ENCODE results near the gene ST8SIA5. TPM values are rescaled to one million over a fixed set of nuclear protein-coding genes. Genes with fewer than 3 reads are reported as not detected.

ST8SIA5 gene
- polyA plus RNA-seq, 2 donors, result 0.02 to 0.06 TPM

DNA sequence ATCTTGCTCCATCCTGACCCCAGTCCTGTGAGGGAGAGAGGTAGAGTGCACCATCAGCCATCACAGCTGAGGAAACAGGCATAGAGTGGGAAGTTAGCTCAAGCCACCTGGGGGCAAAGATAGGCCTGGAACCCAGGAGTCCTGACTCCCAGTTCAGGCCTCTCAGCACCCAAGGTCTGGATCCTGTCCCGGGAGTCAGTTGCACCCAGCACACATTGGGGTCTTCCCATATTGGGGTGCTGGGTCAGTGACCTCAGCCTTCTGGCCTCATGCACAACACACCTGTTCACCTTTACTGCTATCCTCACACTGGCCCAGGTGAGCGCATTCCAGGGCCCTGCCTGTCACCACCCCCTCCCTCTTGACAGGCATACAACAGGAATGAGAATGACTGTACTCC lies 24.7 kb downstream of the ST8SIA5 start:
- H3K4me1 ChIP-seq (ENCODE audit: control insufficient read depth in 2 of 2, insufficient read depth in 2 of 2, low read length in 1 of 2), result no peaks in the 10 kb centered on the region
- H3K9me3 ChIP-seq (ENCODE audit: control insufficient read depth in 2 of 2, insufficient read depth in 1 of 2, low read depth in 1 of 2, low read length in 1 of 2), result peaks cover 4 to 19% of the 10 kb centered on the region in 2 donors
- no peaks in the 10 kb centered on the region for H3K27me3 ChIP-seq (ENCODE audit: control insufficient read depth in 1 of 2, insufficient read depth in 2 of 2, low read length in 2 of 2)
- no peak overlapping the region for H3K27ac ChIP-seq (ENCODE audit: low read depth in 2 of 2, low read length in 1 of 2)
- H3K4me3 ChIP-seq (ENCODE audit: low read depth in 1 of 2, low read length in 2 of 2), result no peak overlapping the region
- 94 to 97% methylated on average over 2 of the region's 2 CpGs for WGBS, 2 donors
- no peaks in the 10 kb centered on the region for H3K36me3 ChIP-seq (ENCODE audit: control insufficient read depth in 2 of 2, insufficient read depth in 2 of 2, low read length in 1 of 2)

DNA sequence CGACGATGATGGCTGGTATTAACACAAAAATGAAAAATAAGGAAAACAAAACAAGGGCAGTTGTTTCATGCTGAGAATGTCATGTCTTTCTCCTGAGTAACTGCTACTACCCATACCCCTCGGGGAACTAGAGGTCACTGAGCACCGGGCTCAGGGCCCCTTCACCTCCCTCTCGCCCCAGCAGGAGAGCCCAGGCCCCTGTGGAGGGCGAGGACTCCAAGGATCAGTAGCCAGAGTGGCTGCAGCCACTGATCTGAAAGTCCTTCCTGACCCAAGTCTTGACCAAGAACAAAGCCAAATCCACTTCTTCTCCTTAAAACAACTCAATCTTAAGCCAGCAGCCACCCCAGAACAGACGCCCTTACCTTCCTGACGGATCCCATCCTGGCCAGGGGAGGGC lies 25.5 kb downstream of the ST8SIA5 start:
- Histone ChIP-seq H3K4me1 (ENCODE audit: control insufficient read depth in 2 of 2, insufficient read depth in 2 of 2, low read length in 1 of 2) (no peaks in the 10 kb centered on the region), H3K9me3 (ENCODE audit: control insufficient read depth in 2 of 2, insufficient read depth in 1 of 2, low read depth in 1 of 2, low read length in 1 of 2) (peaks cover 4 to 19% of the 10 kb centered on the region in 2 donors), H3K36me3 (ENCODE audit: control insufficient read depth in 2 of 2, insufficient read depth in 2 of 2, low read length in 1 of 2) (no peaks in the 10 kb centered on the region), H3K27ac (ENCODE audit: low read depth in 2 of 2, low read length in 1 of 2) (no peak overlapping the region), H3K4me3 (ENCODE audit: low read depth in 1 of 2, low read length in 2 of 2) (no peak overlapping the region), H3K27me3 (ENCODE audit: control insufficient read depth in 1 of 2, insufficient read depth in 2 of 2, low read length in 2 of 2) (no peaks in the 10 kb centered on the region)
- WGBS, 2 donors, result 78 to 83% methylated on average over 8 of the region's 8 CpGs

DNA sequence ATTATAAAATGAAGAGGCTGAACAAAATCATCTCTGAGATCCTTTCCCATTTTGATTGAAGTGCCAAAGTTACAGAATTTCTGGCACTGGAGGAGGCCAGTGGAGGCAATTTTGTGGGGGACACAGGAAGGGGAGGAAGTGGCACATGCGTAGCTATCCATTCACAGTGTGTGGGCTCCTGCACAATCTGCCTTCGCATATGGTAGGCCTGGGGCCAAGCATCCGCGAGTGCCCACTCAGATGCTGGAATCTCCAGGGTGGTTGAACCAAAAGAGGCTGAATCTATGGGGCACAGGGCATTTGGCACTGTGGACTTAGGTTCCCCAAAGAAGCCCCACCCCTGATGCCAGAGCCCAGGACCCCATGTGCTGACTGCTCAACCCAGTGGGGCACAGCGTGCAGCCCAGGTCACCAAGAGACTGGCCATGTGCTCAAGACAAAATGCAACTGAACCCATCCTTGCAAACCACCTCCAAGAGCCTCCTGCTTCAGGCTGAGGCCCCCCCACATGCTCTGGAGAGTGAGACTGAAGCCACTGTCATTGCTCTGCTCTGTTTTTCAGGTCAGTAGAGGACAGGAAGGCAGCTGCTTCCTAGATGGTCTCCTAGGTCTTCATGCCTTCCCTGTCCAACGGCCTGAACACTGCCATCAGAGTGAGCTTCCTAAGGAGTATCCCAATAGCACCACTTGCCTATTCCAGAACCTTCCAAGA lies 28.5 kb downstream of the ST8SIA5 start:
- Histone ChIP-seq H3K27ac (ENCODE audit: low read depth in 2 of 2, low read length in 1 of 2) (no peak overlapping the region), H3K4me1 (ENCODE audit: control insufficient read depth in 2 of 2, insufficient read depth in 2 of 2, low read length in 1 of 2) (no peaks in the 10 kb centered on the region), H3K36me3 (ENCODE audit: control insufficient read depth in 2 of 2, insufficient read depth in 2 of 2, low read length in 1 of 2) (no peaks in the 10 kb centered on the region), H3K27me3 (ENCODE audit: control insufficient read depth in 1 of 2, insufficient read depth in 2 of 2, low read length in 2 of 2) (no peaks in the 10 kb centered on the region), H3K9me3 (ENCODE audit: control insufficient read depth in 2 of 2, insufficient read depth in 1 of 2, low read depth in 1 of 2, low read length in 1 of 2) (peaks cover 4 to 19% of the 10 kb centered on the region in 2 donors), H3K4me3 (ENCODE audit: low read depth in 1 of 2, low read length in 2 of 2) (no peak overlapping the region)
- WGBS, 2 donors, result 87 to 90% methylated on average over 6 of the region's 6 CpGs

DNA sequence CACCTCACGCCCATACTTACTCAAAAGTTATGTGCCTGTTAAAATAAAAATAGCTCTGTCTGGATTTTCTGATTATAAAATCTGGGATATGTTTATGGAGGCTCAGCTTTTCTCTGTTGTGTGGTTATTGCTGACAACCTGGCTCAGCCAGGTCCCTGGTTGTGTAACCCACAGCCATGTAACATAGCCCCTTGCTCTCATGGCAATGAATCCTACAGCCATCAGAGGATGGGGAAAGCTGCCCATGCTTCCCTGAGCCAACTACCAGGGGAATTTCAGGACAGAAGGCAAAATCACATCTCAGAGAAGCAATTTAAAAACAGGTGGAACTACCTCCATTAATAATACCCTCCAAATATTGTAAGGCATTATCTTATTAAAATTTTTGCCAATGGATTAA lies 29.7 kb downstream of the ST8SIA5 start:
- no peaks in the 10 kb centered on the region for H3K4me1 ChIP-seq (ENCODE audit: control insufficient read depth in 2 of 2, insufficient read depth in 2 of 2, low read length in 1 of 2)
- no peak overlapping the region for H3K4me3 ChIP-seq (ENCODE audit: low read depth in 1 of 2, low read length in 2 of 2)
- no peaks in the 10 kb centered on the region for H3K27me3 ChIP-seq (ENCODE audit: control insufficient read depth in 1 of 2, insufficient read depth in 2 of 2, low read length in 2 of 2)
- peaks cover 4 to 19% of the 10 kb centered on the region in 2 donors for H3K9me3 ChIP-seq (ENCODE audit: control insufficient read depth in 2 of 2, insufficient read depth in 1 of 2, low read depth in 1 of 2, low read length in 1 of 2)
- H3K27ac ChIP-seq (ENCODE audit: low read depth in 2 of 2, low read length in 1 of 2), result no peak overlapping the region
- H3K36me3 ChIP-seq (ENCODE audit: control insufficient read depth in 2 of 2, insufficient read depth in 2 of 2, low read length in 1 of 2), result no peaks in the 10 kb centered on the region
- whole genome bisulfite sequencing, 2 donors, result 85% methylated on average over 1 of the region's 1 CpG

DNA sequence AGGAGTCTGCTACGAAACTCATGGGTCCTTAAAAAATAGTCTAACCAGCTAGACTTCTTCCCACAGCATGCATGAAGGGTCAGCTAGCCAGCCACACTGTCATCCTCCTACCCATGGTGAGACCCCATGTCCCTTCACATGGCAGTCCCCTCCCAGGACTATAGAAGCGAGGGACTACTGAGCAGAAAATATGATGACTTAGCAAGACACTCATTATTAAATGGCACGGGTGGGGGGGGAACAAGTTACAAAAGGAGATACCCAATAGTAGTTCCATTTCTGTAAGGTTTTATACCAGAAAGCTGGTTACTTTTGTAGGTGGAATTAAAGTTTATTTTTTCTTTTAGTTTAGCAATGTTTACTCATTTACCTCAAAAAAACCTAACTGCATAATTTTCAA lies 31.5 kb downstream of the ST8SIA5 start:
- 85 to 93% methylated on average over 3 of the region's 3 CpGs for WGBS, 2 donors
- no peak overlapping the region for H3K4me3 ChIP-seq (ENCODE audit: low read depth in 1 of 2, low read length in 2 of 2)
- no peaks in the 10 kb centered on the region for H3K27me3 ChIP-seq (ENCODE audit: control insufficient read depth in 1 of 2, insufficient read depth in 2 of 2, low read length in 2 of 2)
- no peak overlapping the region for H3K27ac ChIP-seq (ENCODE audit: low read depth in 2 of 2, low read length in 1 of 2)
- H3K4me1 ChIP-seq (ENCODE audit: control insufficient read depth in 2 of 2, insufficient read depth in 2 of 2, low read length in 1 of 2), result no peaks in the 10 kb centered on the region
- H3K36me3 ChIP-seq (ENCODE audit: control insufficient read depth in 2 of 2, insufficient read depth in 2 of 2, low read length in 1 of 2), result no peaks in the 10 kb centered on the region
- peaks cover 4 to 11% of the 10 kb centered on the region in 2 donors for H3K9me3 ChIP-seq (ENCODE audit: control insufficient read depth in 2 of 2, insufficient read depth in 1 of 2, low read depth in 1 of 2, low read length in 1 of 2)

DNA sequence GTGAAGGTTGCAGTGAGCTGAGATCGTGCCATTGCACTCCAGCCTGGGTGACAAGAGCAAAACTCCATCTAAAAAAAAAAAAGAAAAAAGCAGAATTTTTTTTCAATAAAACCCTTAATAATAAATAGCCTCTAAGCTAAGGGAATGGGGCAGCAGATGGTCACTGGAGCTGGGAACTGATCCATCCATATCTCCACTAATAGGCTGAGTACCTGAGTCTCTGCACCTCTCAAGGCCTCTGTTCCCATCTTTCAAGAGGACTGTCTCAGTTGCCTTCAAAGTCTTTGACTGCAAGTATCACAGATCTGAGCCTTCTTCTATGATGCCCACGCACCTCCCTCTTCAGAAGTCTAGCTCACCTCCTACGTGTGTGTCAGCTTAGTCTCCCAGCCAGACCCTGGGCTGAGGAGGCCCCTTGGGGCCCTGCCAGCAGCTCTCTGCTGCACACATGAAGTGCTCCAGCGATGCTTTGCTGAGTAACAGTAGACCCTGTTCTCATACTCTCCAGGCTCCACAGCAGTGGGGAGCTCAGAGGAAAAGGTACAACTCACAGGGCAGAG lies 32.9 kb downstream of the ST8SIA5 start:
- Histone ChIP-seq H3K9me3 (ENCODE audit: control insufficient read depth in 2 of 2, insufficient read depth in 1 of 2, low read depth in 1 of 2, low read length in 1 of 2) (peaks cover 4% of the 10 kb centered on the region in 2 donors), H3K4me1 (ENCODE audit: control insufficient read depth in 2 of 2, insufficient read depth in 2 of 2, low read length in 1 of 2) (no peaks in the 10 kb centered on the region), H3K4me3 (ENCODE audit: low read depth in 1 of 2, low read length in 2 of 2) (no peak overlapping the region), H3K36me3 (ENCODE audit: control insufficient read depth in 2 of 2, insufficient read depth in 2 of 2, low read length in 1 of 2) (no peaks in the 10 kb centered on the region), H3K27ac (ENCODE audit: low read depth in 2 of 2, low read length in 1 of 2) (no peak overlapping the region), H3K27me3 (ENCODE audit: control insufficient read depth in 1 of 2, insufficient read depth in 2 of 2, low read length in 2 of 2) (no peaks in the 10 kb centered on the region)
- 79 to 87% methylated on average over 4 of the region's 4 CpGs for WGBS, 2 donors

DNA sequence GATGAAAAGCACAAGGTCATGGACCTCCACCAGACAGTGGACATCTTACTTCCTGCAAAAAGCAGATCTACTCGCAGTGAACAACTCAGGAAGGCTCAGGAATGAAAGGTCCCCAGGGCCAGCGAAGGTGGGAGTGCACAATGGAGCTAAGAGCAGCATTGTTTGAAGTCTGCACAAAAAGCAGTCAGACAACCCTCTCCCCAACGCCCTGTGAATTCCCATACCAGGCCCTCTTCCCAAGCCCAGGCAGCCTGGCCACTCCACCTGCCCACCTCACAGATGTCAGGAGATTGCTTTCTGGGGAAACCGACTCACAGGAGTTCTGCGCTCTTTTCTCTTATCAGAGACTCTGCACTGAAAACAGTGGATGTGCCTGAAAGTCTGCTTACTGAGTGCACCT lies 34.8 kb downstream of the ST8SIA5 start:
- WGBS, 2 donors, result 58 to 65% methylated on average over 5 of the region's 5 CpGs
- Histone ChIP-seq H3K4me1 (ENCODE audit: control insufficient read depth in 2 of 2, insufficient read depth in 2 of 2, low read length in 1 of 2) (no peaks in the 10 kb centered on the region), H3K4me3 (ENCODE audit: low read depth in 1 of 2, low read length in 2 of 2) (no peak overlapping the region), H3K27me3 (ENCODE audit: control insufficient read depth in 1 of 2, insufficient read depth in 2 of 2, low read length in 2 of 2) (no peaks in the 10 kb centered on the region), H3K27ac (ENCODE audit: low read depth in 2 of 2, low read length in 1 of 2) (no peak overlapping the region), H3K9me3 (ENCODE audit: control insufficient read depth in 2 of 2, insufficient read depth in 1 of 2, low read depth in 1 of 2, low read length in 1 of 2) (no peaks in the 10 kb centered on the region), H3K36me3 (ENCODE audit: control insufficient read depth in 2 of 2, insufficient read depth in 2 of 2, low read length in 1 of 2) (no peaks in the 10 kb centered on the region)

DNA sequence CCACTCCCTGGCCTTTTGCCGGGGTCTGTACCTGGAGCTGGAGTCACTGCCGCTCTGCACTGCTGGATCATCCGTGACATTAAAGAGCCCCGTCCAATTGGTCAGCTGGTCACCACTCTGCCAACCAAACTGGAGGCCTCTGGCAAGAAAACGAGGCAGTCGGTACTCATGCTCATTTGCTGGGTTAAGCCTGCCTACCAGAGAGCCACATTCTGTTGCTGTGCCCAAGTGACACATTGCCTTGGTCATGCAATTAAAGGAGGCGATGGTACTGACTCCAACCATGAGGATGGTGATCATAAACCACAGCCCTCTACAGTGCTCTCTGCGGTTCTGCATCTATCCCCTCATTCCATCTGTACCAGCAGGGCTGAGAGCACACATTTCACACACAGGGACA lies 35.5 kb downstream of the ST8SIA5 start:
- H3K27me3 ChIP-seq (ENCODE audit: control insufficient read depth in 1 of 2, insufficient read depth in 2 of 2, low read length in 2 of 2), result no peaks in the 10 kb centered on the region
- no peak overlapping the region for H3K4me3 ChIP-seq (ENCODE audit: low read depth in 1 of 2, low read length in 2 of 2)
- 82 to 88% methylated on average over 8 of the region's 8 CpGs for WGBS, 2 donors
- H3K4me1 ChIP-seq (ENCODE audit: control insufficient read depth in 2 of 2, insufficient read depth in 2 of 2, low read length in 1 of 2), result no peaks in the 10 kb centered on the region
- H3K27ac ChIP-seq (ENCODE audit: low read depth in 2 of 2, low read length in 1 of 2), result no peak overlapping the region
- no peaks in the 10 kb centered on the region for H3K9me3 ChIP-seq (ENCODE audit: control insufficient read depth in 2 of 2, insufficient read depth in 1 of 2, low read depth in 1 of 2, low read length in 1 of 2)
- H3K36me3 ChIP-seq (ENCODE audit: control insufficient read depth in 2 of 2, insufficient read depth in 2 of 2, low read length in 1 of 2), result no peaks in the 10 kb centered on the region

DNA sequence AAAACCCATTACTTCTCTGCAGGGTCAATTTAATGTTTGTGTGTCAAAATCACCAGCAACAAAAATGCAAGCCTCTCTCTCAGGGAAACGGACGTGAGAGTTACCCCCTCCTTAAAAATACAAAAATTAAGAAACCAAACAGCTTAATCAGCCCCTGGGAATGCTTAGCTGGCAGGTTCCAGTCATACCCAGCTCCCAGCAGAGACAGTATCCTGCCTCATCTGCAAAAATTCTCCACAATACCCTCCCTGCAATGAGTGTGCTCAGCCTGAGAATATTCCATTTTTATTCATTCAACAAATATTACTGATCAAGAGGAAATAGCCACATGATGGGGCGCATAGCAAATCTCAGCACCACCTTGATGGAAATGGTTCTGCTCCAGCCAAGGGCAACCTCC lies 36.3 kb downstream of the ST8SIA5 start:
- Histone ChIP-seq H3K27me3 (ENCODE audit: control insufficient read depth in 1 of 2, insufficient read depth in 2 of 2, low read length in 2 of 2) (no peaks in the 10 kb centered on the region), H3K4me1 (ENCODE audit: control insufficient read depth in 2 of 2, insufficient read depth in 2 of 2, low read length in 1 of 2) (no peaks in the 10 kb centered on the region), H3K4me3 (ENCODE audit: low read depth in 1 of 2, low read length in 2 of 2) (no peak overlapping the region), H3K9me3 (ENCODE audit: control insufficient read depth in 2 of 2, insufficient read depth in 1 of 2, low read depth in 1 of 2, low read length in 1 of 2) (no peaks in the 10 kb centered on the region), H3K27ac (ENCODE audit: low read depth in 2 of 2, low read length in 1 of 2) (no peak overlapping the region), H3K36me3 (ENCODE audit: control insufficient read depth in 2 of 2, insufficient read depth in 2 of 2, low read length in 1 of 2) (no peaks in the 10 kb centered on the region)
- WGBS, 2 donors, result 86 to 87% methylated on average over 3 of the region's 3 CpGs

DNA sequence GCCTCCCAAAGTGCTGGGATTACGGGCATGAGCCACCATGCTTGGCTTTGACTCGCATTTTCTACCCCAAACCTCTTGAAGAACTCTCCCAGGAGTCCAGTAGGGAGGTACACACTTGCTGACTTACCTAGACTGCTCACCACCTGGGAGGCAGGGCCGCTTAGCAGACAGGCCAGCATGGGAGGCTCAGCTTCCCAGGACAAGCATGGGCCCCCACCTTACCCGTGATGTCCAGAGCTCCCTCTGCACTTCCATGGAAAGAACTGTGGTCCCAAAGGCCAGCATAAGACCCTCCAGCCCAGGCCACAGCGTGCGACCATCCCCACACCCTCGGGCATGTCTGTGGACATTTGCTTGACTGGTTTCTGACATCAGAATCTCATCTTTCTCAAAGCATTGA lies 36.8 kb downstream of the ST8SIA5 start:
- Histone ChIP-seq H3K36me3 (ENCODE audit: control insufficient read depth in 2 of 2, insufficient read depth in 2 of 2, low read length in 1 of 2) (no peaks in the 10 kb centered on the region), H3K4me1 (ENCODE audit: control insufficient read depth in 2 of 2, insufficient read depth in 2 of 2, low read length in 1 of 2) (no peaks in the 10 kb centered on the region), H3K27ac (ENCODE audit: low read depth in 2 of 2, low read length in 1 of 2) (no peak overlapping the region), H3K4me3 (ENCODE audit: low read depth in 1 of 2, low read length in 2 of 2) (no peak overlapping the region), H3K9me3 (ENCODE audit: control insufficient read depth in 2 of 2, insufficient read depth in 1 of 2, low read depth in 1 of 2, low read length in 1 of 2) (no peaks in the 10 kb centered on the region), H3K27me3 (ENCODE audit: control insufficient read depth in 1 of 2, insufficient read depth in 2 of 2, low read length in 2 of 2) (no peaks in the 10 kb centered on the region)
- WGBS, 2 donors, result 67 to 72% methylated on average over 7 of the region's 7 CpGs

Data from esophagus (tissue), 2 donors.